ENCODE measurements around the gene NDUFS5.
"Not testable (repeated sequence)": the region's sequence is repeated elsewhere in the genome, so short reads cannot be mapped to it uniquely, and the experiment has no call there.

GRCh38 chr1:39014956-39015355 lies 11.2 kb upstream of the NDUFS5 start:
- TF ChIP-seq CTCF, POLR2AphosphoS5 (IDR thresholded peaks at IDR 0.05): not testable (repeated sequence)

All from sigmoid colon (tissue), 4 donors.